ENCODE data around the gene ATP6V1A. TPM values are rescaled to one million over a fixed set of nuclear protein-coding genes. Genes with fewer than 3 reads are reported as not detected.

ATP6V1A gene
- total and polyA plus RNA-seq, 2 of the 13 experiments (the other 11 are each of a cell fraction or from before 2014, with no cell fraction given) = 23.4 to 95.1 TPM

GRCh38 chr3:113745756-113746547 lies 883 bp upstream of the ATP6V1A start, which contains the start of gene NAA50 (continued):
- TF ChIP-seq ZNF687 (CRISPR knock-in tag; IDR thresholded peaks at IDR 0.05) (peak; percentile 97), ZNF296 (CRISPR knock-in tag; conservative IDR thresholded peaks at IDR 0.05) (no peak), HNF1B (CRISPR knock-in tag; IDR thresholded peaks at IDR 0.05) (peak; percentile 48), ADNP (CRISPR knock-in tag; IDR thresholded peaks at IDR 0.05) (no peak), ZNF343 (CRISPR knock-in tag; IDR thresholded peaks at IDR 0.05) (peak; percentile 68; the same call in 1 of the 2 replicates), SRY (CRISPR knock-in tag; IDR thresholded peaks at IDR 0.05) (no peak; the same call in 1 of the 2 replicates), SOX6 (IDR thresholded peaks at IDR 0.05) (no peak), SOX6 (CRISPR knock-in tag; IDR thresholded peaks at IDR 0.05) (no peak; the same call in none of the 2 replicates), TBX3 (IDR thresholded peaks at IDR 0.05; ENCODE audit: borderline replicate concordance) (no peak), MBD4 (IDR thresholded peaks at IDR 0.05; ENCODE audit: borderline replicate concordance, low read length) (no peak), AKNA (CRISPR knock-in tag; IDR thresholded peaks at IDR 0.05; ENCODE audit: borderline replicate concordance) (no peak), MTERF4 (CRISPR knock-in tag; IDR thresholded peaks at IDR 0.05) (peak; percentile 40; the same call in 1 of the 2 replicates), U2AF1 (optimal IDR thresholded peaks at IDR 0.05; ENCODE audit: low read depth, low read length) (peak; percentile 21), ZNF709 (CRISPR knock-in tag; IDR thresholded peaks at IDR 0.05) (peak; percentile 95), PRMT3 (CRISPR knock-in tag; IDR thresholded peaks at IDR 0.05; ENCODE audit: borderline replicate concordance, low read depth) (no peak), ZNF766 (CRISPR knock-in tag; IDR thresholded peaks at IDR 0.05; ENCODE audit: borderline replicate concordance) (no peak; the same call in 1 of the 2 replicates), ZNF569 (CRISPR knock-in tag; IDR thresholded peaks at IDR 0.05; ENCODE audit: borderline replicate concordance) (no peak; the same call in 1 of the 2 replicates)
